Measurements from ENCODE around the gene DACH2. TPM values are rescaled to one million over a fixed set of nuclear protein-coding genes. Genes with fewer than 3 reads are reported as not detected.
A peak's percentile ranks its signal among the peaks of the same experiment; 100 is the strongest.

The DACH2 gene
- total and polyA plus RNA-seq, 4 donors, result 0.23 TPM; not detected in 3

DNA sequence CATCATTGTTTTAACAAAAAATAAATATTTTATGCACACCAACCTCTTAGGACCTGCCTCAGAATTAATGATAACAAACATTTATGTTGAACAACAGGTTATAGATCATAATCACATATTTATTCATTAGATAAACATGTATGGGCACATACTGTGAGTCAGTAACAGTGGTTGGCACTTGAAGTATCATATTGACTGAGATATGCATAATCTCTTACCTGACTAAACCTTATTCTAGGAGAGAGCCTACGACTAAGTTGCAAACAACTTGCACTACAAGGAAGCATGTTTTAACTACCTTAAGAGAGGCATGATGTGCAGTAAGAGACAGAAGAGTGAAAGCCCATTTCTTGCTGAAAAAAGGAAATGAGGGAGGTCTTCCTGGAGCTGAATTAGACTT is 6.5 kb upstream of the DACH2 start:
- Histone ChIP-seq H3K4me3 (ENCODE audit: low read depth in 1 of 3, low read length in 3 of 3) (no peak overlapping the region), H3K4me1 (ENCODE audit: control insufficient read depth in 4 of 4, insufficient read depth in 4 of 4, low read length in 3 of 4) (no peaks in the 10 kb centered on the region), H3K27ac (ENCODE audit: low read depth in 1 of 2, low read length in 2 of 2) (no peak overlapping the region), H3K9me3 (ENCODE audit: control insufficient read depth in 4 of 4, low read length in 3 of 4) (no peaks in the 10 kb centered on the region), H3K27me3 (ENCODE audit: control insufficient read depth in 4 of 4, insufficient read depth in 4 of 4, low read length in 3 of 4) (peaks cover 0 to 2% (median 0%) of the 10 kb centered on the region in 4 donors), H3K36me3 (ENCODE audit: control insufficient read depth in 4 of 4, insufficient read depth in 3 of 4, low read depth in 1 of 4, low read length in 3 of 4) (no peaks in the 10 kb centered on the region), H3K9ac (ENCODE audit: low read depth in 1 of 2, low read length in 2 of 2) (no peak overlapping the region)
- TF ChIP-seq GABPA (IDR thresholded peaks at IDR 0.05 in 1 of 2, conservative IDR thresholded peaks at IDR 0.05 in 1 of 2), result no peak
- no peak for TF ChIP-seq RAD21 (IDR thresholded peaks at IDR 0.05)
- TF ChIP-seq JUND (IDR thresholded peaks at IDR 0.05), result no peak
- DNase-seq (ENCODE audit: low spot score), result no peak
- 54% methylated on average over 1 of the region's 1 CpG for WGBS

DNA sequence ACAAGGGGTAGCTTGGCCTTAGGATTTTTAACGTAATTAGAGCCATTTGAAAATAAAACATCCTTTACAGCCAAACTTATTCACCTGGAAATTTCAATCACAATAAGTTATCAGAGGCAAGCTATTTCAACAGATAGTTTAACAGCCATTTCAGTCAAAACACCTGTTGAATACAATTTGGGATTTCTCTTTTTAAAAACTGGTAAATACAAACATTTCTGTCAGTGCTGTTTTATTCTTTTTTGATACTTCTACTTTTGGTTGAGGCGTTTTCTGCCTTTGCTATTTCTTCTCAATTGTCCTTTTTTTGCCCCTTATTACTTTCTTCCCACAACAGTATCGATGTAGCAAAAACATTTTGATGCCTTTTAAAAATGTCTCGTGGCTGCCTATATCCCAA is 2.1 kb upstream of the DACH2 start:
- no peak for TF ChIP-seq NR2F2 (IDR thresholded peaks at IDR 0.05)
- no peak for TF ChIP-seq YY1 (IDR thresholded peaks at IDR 0.05)
- TF ChIP-seq GABPA (IDR thresholded peaks at IDR 0.05 in 1 of 2, conservative IDR thresholded peaks at IDR 0.05 in 1 of 2), result no peak
- no peak for TF ChIP-seq EGR1 (IDR thresholded peaks at IDR 0.05; ENCODE audit: low read depth in 2 of 2)
- TF ChIP-seq RAD21 (IDR thresholded peaks at IDR 0.05), result no peak
- no peak for TF ChIP-seq FOXA1 (IDR thresholded peaks at IDR 0.05)
- no peak for TF ChIP-seq HNF4A (conservative IDR thresholded peaks at IDR 0.05)
- no peak for TF ChIP-seq JUND (IDR thresholded peaks at IDR 0.05)
- no peak for TF ChIP-seq RXRA (IDR thresholded peaks at IDR 0.05)
- TF ChIP-seq, protein P1, sequence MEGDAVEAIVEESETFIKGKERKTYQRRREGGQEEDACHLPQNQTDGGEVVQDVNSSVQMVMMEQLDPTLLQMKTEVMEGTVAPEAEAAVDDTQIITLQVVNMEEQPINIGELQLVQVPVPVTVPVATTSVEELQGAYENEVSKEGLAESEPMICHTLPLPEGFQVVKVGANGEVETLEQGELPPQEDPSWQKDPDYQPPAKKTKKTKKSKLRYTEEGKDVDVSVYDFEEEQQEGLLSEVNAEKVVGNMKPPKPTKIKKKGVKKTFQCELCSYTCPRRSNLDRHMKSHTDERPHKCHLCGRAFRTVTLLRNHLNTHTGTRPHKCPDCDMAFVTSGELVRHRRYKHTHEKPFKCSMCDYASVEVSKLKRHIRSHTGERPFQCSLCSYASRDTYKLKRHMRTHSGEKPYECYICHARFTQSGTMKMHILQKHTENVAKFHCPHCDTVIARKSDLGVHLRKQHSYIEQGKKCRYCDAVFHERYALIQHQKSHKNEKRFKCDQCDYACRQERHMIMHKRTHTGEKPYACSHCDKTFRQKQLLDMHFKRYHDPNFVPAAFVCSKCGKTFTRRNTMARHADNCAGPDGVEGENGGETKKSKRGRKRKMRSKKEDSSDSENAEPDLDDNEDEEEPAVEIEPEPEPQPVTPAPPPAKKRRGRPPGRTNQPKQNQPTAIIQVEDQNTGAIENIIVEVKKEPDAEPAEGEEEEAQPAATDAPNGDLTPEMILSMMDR (IDR thresholded peaks at IDR 0.05; ENCODE audit: low read depth, low read length, missing input control), result no peak
- TF ChIP-seq, protein P2, sequence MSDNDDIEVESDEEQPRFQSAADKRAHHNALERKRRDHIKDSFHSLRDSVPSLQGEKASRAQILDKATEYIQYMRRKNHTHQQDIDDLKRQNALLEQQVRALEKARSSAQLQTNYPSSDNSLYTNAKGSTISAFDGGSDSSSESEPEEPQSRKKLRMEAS (IDR thresholded peaks at IDR 0.05), result no peak
- TF ChIP-seq ATF3 (IDR thresholded peaks at IDR 0.05), result no peak
- Histone ChIP-seq H3K4me1 (ENCODE audit: control insufficient read depth in 4 of 4, insufficient read depth in 4 of 4, low read length in 3 of 4) (peaks cover 0 to 14% (median 6%) of the 10 kb centered on the region in 4 donors), H3K9me3 (ENCODE audit: control insufficient read depth in 4 of 4, low read length in 3 of 4) (peaks cover 0 to 2% (median 0%) of the 10 kb centered on the region in 4 donors), H3K27me3 (ENCODE audit: control insufficient read depth in 4 of 4, insufficient read depth in 4 of 4, low read length in 3 of 4) (peaks cover 0 to 6% (median 2%) of the 10 kb centered on the region in 4 donors), H3K9ac (ENCODE audit: low read depth in 1 of 2, low read length in 2 of 2) (no peak overlapping the region), H3K36me3 (ENCODE audit: control insufficient read depth in 4 of 4, insufficient read depth in 3 of 4, low read depth in 1 of 4, low read length in 3 of 4) (no peaks in the 10 kb centered on the region), H3K4me3 (ENCODE audit: low read depth in 1 of 3, low read length in 3 of 3) (no peak overlapping the region), H3K27ac (ENCODE audit: low read depth in 1 of 2, low read length in 2 of 2) (no peak overlapping the region)
- WGBS, result 88% methylated on average over 4 of the region's 4 CpGs
- no peak for DNase-seq (ENCODE audit: low spot score)

DNA sequence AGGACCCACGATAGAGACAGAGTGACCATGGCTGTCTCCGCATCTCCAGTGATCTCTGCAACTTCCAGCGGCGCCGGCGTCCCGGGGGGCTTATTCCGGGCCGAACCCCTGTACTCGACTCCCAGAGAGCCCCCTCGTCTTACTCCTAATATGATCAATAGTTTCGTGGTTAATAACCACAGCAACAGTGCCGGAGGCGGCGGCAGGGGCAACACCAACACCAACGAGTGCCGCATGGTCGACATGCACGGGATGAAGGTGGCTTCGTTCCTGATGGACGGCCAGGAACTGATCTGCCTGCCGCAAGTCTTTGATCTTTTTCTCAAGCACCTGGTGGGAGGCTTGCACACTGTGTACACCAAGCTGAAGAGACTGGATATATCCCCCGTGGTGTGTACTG is 343 bp downstream of the DACH2 start:
- Histone ChIP-seq H3K9me3 (ENCODE audit: control insufficient read depth in 4 of 4, low read length in 3 of 4) (peaks cover 0 to 2% (median 0%) of the 10 kb centered on the region in 4 donors), H3K9ac (ENCODE audit: low read depth in 1 of 2, low read length in 2 of 2) (no peak overlapping the region), H3K27ac (ENCODE audit: low read depth in 1 of 2, low read length in 2 of 2) (no peak overlapping the region), H3K4me1 (ENCODE audit: control insufficient read depth in 4 of 4, insufficient read depth in 4 of 4, low read length in 3 of 4) (peaks cover 0 to 14% (median 6%) of the 10 kb centered on the region in 4 donors), H3K4me3 (ENCODE audit: low read depth in 1 of 3, low read length in 3 of 3) (peak overlapping the region in 2 of 3 donors; percentile 31 to 36), H3K27me3 (ENCODE audit: control insufficient read depth in 4 of 4, insufficient read depth in 4 of 4, low read length in 3 of 4) (peaks cover 0 to 6% (median 2%) of the 10 kb centered on the region in 4 donors), H3K36me3 (ENCODE audit: control insufficient read depth in 4 of 4, insufficient read depth in 3 of 4, low read depth in 1 of 4, low read length in 3 of 4) (no peaks in the 10 kb centered on the region)
- DNase-seq (ENCODE audit: low spot score), result no peak
- WGBS, result 2% methylated on average over 23 of the region's 23 CpGs
- TF ChIP-seq, protein P3, sequence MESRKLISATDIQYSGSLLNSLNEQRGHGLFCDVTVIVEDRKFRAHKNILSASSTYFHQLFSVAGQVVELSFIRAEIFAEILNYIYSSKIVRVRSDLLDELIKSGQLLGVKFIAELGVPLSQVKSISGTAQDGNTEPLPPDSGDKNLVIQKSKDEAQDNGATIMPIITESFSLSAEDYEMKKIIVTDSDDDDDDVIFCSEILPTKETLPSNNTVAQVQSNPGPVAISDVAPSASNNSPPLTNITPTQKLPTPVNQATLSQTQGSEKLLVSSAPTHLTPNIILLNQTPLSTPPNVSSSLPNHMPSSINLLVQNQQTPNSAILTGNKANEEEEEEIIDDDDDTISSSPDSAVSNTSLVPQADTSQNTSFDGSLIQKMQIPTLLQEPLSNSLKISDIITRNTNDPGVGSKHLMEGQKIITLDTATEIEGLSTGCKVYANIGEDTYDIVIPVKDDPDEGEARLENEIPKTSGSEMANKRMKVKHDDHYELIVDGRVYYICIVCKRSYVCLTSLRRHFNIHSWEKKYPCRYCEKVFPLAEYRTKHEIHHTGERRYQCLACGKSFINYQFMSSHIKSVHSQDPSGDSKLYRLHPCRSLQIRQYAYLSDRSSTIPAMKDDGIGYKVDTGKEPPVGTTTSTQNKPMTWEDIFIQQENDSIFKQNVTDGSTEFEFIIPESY (IDR thresholded peaks at IDR 0.05), result no peak
- TF ChIP-seq, protein P1 (IDR thresholded peaks at IDR 0.05; ENCODE audit: low read depth, low read length, missing input control), result no peak
- TF ChIP-seq HNF4A (conservative IDR thresholded peaks at IDR 0.05), result no peak
